Measurements from ENCODE around the gene POLN.

DNA sequence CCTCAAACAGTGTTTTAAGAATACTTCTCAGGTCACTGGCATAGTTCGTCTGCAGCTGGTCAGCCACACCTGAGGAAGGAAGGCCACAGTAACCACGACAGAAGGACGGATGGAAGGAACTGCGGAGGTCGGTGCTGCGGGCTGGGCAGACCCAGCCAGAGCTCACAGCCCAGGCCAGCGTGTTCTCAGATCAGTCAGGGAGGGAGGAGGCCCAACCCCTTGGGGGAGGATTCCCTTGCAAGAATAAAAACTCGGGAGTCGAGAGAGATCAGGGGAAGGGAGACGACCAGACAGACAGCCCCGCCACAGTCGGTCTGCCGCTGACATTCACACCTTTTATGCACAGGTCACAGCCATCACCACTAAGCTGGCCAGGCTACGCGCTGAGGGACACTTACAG is 31.3 kb upstream of the POLN start:
- no peak for TF ChIP-seq CTCF (conservative IDR thresholded peaks at IDR 0.05)
- TF ChIP-seq EZH2 (IDR thresholded peaks at IDR 0.05; ENCODE audit: low read depth): no peak

All from PC-9 (cell line).